ENCODE results near the gene TSPEAR.

Gene TSPEAR

GRCh38 chr21:44537930-44538911 is 173.2 kb downstream of the TSPEAR start:
- no peak for DNase-seq

DNA sequence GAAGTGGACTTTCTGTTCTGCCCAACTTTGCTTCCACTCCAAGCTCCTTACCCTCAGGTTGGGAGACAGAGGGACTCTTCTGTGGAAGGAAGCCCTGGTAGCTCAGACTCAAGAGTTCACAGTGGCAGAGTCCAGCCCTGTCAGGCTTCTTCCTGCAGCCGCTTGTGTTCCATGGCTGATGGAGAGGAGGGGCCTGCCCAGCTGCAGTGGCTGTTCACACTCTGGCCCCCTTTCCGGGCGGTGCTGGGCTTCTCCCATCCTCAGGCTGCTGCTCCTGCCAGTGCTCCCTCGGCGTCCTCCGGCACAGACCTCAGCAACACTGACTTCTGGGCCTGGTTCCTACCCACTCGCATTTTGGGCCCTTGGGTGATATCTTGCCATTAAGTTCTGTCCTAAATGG is 175.4 kb downstream of the TSPEAR start:
- no peak for DNase-seq

DNA sequence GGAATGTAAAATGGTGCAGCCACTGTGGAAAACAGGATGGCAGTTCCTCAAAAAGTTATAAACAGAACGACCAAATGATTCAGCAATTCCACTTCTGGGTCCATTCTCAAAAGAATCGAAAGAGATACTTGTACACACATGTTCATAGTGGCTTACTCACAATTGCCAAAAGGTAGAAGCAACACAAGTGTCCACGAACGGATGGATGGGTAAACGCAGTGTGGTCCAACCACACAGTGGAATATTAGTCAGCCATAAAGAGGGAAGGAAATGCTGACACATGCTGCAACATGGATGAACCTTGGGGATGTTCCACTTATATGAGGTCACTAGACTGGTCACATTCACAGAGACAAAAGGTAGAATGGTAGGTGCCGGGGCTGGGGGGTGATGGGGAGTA is 176.7 kb downstream of the TSPEAR start:
- no peak for DNase-seq

- no peak for DNase-seq
Measured at GRCh38 chr21:44533891-44534627, 177.3 kb downstream of the TSPEAR start.

GRCh38 chr21:44533121-44533890 is 178.1 kb downstream of the TSPEAR start:
- no peak for DNase-seq

DNA sequence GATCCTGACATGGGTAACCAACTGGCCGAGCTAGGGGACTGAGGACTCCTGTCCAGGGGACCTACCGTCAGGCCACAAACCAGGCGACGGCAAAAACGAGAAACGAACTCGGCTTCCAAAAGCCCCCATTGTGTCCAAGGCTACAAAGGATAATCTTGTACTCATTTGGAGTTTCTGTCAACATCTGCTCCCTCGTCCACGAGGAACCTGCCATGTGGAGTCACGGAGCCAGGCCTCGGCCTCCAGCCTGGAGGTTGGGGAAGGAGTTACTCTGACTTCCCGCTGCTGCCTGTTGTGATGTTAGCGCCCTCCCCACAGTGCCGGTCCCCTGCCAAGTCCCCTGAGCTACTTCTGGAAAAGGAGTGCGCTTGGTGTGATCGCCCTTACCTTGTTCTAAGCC is 178.7 kb downstream of the TSPEAR start:
- DNase-seq = no peak

DNA sequence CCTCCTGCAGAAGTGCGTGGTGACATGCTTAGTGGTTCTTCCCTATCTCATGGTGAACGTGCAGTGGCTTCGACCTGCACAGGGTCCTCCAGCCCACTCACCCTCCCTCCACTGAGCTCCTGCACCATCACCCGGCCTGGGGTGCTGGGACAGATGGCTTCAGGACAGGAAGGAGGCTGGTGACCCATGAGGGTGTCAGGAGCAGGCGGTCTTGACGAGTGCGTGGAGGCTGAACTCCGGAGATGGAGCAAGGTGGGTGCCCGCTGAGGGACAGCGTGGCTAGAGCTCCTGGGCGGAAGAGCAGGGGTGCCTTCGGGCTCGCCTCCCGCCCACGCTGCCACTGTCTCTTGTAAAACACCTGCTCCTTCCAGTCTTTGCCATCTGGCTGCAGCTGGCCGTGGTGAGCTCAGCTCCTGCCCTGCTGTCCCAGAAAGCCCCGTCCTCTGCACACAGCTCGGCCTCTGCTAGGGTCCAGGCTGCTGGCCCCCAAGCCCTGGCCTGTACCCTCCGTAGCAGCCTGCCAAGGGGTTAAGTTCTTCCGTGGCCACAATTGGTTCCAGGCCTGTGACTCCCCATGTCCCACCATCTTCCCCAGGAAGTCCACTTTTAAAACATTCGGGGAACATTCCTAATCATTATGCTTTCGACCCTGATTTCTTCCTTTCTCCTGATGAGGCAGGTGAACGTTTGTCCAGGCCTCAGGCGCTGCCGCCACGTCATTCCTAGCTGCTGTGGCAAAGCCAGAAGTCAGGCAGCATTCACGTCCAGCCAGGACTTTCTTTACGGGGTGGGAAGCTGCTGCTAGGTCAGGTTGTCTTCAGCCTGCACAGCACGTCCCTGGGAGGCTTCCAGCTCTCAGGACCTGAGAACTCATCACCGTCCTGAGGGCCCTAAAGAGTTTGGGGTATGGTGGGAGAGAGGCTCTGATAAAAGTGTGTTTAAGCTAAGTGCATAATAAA is 179.5 kb downstream of the TSPEAR start:
- DNase-seq = no peak

GRCh38 chr21:44530903-44531605 is 180.3 kb downstream of the TSPEAR start:
- DNase-seq = no peak

GRCh38 chr21:44530221-44530902 is 181.0 kb downstream of the TSPEAR start:
- DNase-seq = no peak

GRCh38 chr21:44529503-44530125 is 181.8 kb downstream of the TSPEAR start:
- DNase-seq = no peak

GRCh38 chr21:44529011-44529421 is 182.4 kb downstream of the TSPEAR start:
- DNase-seq = no peak

GRCh38 chr21:44528634-44528995 is 182.8 kb downstream of the TSPEAR start:
- DNase-seq = no peak

DNA sequence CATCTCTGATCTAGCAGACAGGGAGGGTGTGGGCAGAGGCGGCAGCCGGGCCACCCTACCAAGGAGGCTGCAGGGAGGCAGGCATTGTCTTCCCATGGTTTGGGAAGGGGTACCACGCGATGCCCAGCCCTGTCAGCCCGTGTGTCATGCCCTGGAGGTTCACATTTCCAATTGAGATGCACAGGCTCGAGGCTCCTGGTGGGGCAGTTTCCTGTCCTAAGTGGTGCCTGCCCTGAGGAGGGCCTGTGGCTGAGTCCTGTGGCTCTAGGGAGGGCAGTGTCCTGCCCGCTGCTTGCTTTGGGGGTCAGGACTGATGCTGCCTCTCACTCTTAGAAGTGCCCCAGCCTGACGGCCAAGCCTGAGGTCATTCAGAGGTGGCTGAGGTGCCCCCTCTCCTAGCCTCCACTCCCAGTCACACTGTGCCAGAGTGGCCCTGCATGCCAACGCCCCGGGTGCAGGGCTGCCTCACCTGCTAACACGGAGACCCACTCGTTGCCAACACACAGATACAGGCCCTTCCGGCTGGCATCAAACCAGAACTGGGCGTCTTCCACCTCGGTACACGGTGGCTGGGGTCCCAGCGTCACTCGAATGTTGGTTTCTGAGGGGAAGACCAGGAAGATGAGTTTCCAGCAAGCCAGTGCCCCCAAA is 183.3 kb downstream of the TSPEAR start:
- no peak for DNase-seq

DNA sequence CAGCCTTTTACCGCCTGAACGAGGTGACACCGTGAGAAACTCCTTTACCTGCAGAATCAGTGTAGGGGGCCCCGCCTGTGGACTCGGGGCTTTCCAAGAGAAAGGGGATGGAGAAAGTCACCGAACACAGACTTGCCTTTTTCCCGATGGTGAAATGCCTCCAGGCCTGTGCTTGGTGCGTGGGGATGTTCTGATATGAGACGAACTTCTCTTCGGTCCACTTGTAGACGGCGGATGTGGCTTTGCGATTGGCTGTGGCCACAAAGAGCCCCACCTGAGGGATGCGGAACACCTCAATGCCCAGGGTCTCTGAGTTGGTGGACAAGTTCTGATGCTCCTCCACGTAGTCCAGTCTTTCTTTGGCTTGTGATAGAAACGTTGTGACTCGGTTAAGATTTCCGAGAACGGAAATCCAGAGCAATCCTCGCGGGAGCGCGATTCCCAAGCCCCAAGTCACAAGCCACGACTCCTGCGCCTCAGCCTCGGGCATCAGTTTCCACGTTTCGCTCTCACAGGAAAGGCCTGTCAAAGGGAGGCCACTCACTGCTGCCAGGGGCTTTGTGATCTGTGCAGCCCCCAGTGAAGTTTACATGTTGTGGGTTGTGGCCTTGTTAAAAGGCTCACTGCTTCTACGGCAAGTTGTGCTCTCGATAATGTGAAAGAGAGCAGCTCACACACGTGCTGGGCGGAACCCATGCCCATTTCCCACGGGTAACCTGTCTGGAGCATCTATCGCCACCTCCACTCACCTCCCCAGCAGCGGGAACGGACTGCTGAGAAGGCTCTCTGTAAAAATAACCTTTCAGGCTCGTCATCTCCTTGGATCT is 184.0 kb downstream of the TSPEAR start:
- no peak for DNase-seq

GRCh38 chr21:44526096-44526997 is 185.0 kb downstream of the TSPEAR start:
- no peak for DNase-seq

GRCh38 chr21:44525391-44526095 is 185.8 kb downstream of the TSPEAR start:
- no peak for DNase-seq

Data from CD4-positive, alpha-beta T cell treated with Interleukin-10 for 1 hour (primary cell).